HG03025 (cell line): ENCODE measurements around the gene UBAC1.
A peak's percentile ranks its signal among the peaks of the same experiment; 100 is the strongest.
"Not testable (repeated sequence)": the region's sequence is repeated elsewhere in the genome, so short reads cannot be mapped to it uniquely, and the experiment has no call there.

Source experiments
- ATAC-seq: cut with Tn5 transposase; IDR thresholded peaks from one replicate; pipeline ENCODE4 v1.9.1; 2021; ENCODE audit warnings: mild to moderate bottlenecking, moderate library complexity; ENCODE audit not compliant: unreplicated experiment, low FRiP score

UBAC1 gene

GRCh38 chr9:135925496-135926133 lies 35.6 kb downstream of the UBAC1 start:
- ATAC-seq: no peak

GRCh38 chr9:135924628-135925338 lies 36.4 kb downstream of the UBAC1 start:
- ATAC-seq: no peak

DNA sequence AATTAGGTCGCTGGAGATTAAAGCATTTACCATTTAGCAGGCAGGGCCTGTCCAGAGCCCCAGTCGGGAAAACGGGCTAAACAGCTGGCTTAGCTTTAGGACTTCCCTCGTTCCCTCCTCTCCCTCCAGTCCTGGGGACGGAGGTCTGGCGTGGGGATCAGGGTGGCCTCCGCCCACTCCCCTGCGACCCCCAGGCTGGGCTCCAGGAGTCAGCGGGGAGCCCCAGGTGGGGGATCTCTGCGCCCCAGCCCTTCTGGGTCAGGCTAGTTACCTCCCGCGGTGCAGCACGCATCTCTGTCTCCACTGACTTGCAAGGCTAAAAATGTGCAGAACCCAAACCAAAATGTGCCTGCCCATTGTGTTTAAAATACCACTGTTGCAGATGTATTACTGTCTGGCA lies 37.7 kb downstream of the UBAC1 start:
- ATAC-seq: no peak

- no peak for ATAC-seq
These were observed 39.3 kb downstream of the UBAC1 start for GRCh38 chr9:135921749-135922310.

DNA sequence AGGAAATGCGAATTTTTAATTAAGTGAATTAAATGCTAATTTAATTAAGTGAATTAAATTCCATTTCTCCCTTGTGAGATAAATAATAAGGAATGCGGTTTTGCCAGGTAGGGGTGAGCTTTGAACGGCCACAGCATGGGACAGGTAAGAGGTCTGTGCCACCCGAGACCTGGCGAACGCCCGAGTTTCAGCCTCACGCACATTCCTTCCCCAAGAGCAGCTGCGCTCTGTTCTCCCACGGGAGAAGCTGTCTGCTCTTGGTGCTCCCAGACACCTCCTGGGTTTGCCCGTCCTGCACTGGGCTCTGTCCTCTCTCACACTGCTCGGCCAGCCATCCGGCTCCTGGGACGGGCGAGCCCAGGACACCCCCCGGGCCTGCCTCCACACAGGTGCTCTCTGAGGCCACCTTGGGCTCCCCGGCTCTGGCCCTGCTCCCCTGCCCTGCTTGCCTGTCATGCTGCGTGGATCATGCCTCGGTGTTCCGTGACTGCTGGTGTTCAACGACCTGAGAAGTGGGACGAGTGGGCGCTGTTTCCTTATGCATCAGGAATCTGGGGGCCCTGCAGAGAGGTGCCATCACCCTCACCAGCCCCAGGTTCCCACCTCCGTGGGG lies 40.1 kb downstream of the UBAC1 start:
- no peak for ATAC-seq

GRCh38 chr9:135920256-135920930 lies 40.8 kb downstream of the UBAC1 start:
- no peak for ATAC-seq

DNA sequence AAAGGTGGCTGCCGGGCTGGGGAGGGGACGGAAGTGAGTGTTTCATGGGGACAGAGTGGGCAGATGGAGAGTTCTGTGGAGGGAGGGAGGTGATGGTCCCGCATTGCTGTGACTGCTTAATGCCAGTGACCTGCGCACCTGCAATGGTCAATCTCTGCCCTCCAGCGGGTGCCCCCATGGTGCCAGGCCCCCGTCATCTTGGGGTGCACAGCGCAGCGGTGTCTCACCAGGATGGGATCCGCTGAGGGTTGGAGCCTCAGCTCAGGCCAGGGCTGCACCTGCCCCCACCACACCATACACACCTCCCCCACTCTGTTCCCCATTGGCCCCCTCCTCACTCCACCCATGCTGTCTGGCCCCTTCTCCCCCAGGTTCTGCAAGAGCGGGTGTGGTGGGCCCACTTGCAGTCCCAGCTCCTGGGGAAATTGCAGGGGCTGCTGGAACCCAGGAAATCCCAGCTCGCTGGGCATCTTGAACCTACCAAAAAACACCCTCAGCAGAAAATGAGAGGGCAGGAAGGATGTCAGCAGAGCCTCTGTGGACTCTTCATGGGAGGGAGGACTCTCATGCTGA lies 41.8 kb downstream of the UBAC1 start:
- no peak for ATAC-seq

DNA sequence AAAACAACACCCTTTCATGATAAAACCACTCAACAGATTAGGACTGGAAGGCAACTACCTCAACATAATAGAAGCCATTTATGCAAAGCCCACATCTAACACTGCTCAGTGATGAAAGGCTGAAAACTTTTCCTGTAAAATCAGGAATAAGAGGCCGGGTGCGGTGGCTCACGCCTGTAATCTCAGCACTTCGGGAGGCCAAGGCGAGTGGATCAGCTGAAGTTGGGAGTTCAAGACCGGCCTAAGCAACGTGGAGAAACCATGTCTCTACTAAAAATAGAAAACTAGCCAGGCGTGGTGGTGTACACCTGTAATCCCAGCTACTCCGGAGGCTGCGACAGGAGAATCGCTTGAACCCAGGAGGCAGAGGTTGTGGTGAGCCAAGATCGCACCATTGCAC lies 44.9 kb downstream of the UBAC1 start:
- not testable (repeated sequence) for ATAC-seq

DNA sequence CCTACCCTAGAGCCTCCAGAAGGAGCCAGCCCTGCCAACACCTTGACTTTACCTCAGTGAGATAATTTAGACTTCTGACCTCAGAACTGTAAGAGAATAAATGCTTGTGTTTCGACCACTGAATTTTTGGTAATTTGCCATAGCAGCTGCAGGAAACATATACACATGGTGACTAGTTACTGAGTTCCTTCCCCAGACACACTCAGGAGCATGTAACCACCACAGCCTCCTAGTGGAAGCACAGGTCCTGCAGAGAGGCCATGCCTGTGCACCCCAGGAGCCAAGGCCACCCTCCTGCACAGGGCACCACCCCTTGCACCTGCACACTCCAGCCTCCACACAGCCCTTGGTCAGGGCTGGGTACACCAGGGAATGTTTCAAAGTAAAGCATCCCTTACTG lies 46.3 kb downstream of the UBAC1 start:
- ATAC-seq: no peak

- not testable (repeated sequence) for ATAC-seq
These were observed 49.9 kb downstream of the UBAC1 start for GRCh38 chr9:135911233-135911632.

DNA sequence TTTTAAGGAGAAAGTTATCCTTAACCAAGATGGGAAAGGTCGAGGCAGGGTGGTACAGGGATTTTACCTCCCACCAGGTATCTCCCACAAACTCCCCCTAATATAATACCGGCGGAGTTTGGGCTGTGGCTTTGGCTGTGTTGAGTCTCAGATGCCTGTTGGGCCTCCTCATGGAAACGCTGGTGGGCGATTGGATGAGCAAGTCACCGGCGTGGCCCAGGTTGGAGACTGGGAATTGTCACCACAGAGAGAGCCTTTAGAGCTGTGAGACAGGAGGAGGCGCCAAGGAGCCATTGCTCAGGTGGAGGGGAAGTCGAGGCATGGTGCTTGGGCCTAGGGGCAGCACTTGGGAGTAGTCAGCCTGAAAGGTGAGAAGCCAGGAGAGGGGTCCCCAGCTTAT lies 50.4 kb downstream of the UBAC1 start:
- no peak for ATAC-seq

- ATAC-seq: no peak
These were observed 51.0 kb downstream of the UBAC1 start for GRCh38 chr9:135910216-135910615.

- no peak for ATAC-seq
These were observed 51.8 kb downstream of the UBAC1 start for GRCh38 chr9:135909371-135909770.

DNA sequence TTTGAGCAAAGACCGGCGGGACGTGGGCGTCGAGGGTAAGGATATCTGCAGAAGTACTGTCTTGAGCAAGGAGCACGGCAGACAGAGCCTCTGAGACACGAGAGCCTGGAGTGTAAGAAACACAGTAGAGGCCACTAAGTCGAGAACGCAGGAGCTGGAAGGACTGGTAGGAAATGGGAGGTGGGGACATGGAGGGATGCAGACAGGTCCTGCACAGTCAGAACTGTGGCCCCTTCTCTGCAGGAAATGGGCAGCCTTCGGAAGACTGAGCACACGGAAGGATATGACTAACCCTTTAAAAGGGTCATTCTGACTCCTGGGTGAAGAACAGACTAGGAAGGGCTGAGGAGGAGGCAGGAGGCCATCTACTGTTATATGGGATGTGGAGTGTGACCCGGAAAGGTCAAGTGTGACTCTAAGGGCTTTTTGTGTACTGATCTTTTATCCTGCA lies 52.4 kb downstream of the UBAC1 start:
- no peak for ATAC-seq

DNA sequence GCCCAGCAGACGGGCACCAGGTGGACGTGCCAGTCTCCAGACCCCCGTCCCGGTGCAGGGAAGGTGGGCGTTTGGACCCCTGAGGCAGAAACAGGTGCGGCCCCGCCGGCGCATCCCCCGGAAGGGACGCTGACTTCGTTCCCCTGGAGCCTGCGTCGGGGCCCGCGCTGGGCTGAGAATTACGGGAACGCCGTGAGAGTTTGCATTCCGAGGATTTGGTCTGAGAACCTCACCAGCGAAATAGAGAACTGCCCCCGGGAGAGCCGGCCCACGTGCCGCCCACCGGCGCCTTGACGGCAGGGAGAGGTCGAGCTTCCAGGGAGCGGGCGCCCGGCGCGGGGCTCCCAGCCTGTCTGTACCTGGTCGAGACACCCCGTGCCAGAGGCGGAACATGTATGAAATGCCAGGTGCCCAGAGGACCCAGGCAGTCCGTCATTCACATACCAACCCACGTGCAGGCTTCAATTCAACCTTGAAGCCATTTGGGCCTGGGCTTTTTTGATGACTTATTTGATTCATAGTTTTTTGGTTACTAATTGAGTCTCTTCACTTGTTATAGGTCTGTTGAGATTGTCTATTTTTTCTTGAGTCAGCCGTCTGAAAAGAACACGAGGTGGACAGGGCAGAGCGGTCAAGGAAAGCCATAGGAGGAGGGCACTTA lies 53.0 kb downstream of the UBAC1 start:
- peak; percentile 4 for ATAC-seq

DNA sequence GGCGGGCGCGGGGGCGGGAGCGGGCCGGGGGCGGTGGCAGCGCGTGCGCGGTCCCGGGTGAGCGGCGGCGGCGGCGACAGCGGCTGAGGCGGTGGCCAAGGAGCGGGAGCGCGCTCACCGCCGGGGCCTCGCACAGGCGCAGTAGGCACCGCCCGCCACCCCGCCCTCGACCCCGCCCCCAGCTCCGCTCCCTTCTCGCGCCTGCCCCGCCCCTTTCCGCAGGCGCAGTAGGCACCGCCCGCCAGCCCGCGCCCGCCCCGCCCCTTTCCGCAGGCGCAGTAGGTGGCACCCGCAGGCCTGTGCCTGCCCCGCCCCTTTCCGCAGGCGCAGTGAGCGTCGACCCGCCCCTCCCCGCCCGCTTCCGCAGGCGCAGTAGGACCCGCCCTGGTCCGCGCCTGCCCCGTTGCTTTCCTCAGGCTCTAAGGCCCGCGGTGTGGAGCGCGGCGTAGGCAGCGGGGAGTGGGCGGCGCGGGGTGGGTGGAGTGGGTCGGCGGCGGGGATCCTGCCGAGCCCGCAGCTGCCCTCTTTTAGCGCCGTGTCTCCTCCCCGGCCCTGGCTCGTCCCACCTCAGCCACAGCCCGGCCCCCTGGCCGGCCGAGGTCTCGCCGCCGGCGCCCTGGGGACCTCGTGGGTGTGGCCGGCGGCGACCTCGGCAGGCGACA lies 53.6 kb downstream of the UBAC1 start, which contains the start of gene CAMSAP1:
Gene CAMSAP1, minus strand, starts transcription at position 116 of the 662 bp plus-strand sequence. CDS start 387 bp downstream, outside the sequence.
- peak; percentile 69 for ATAC-seq

- peak; percentile 29 for ATAC-seq
These were observed 54.2 kb downstream of the UBAC1 start for GRCh38 chr9:135907006-135907430.

- peak; percentile 2 for ATAC-seq
These were observed 54.7 kb downstream of the UBAC1 start for GRCh38 chr9:135906291-135907005.
